Loucy (cell line): Measurements from ENCODE around the gene CTDSPL.

Source experiments
- EZH2phosphoT487 ChIP-seq: fragments of 200-600 bp; IDR thresholded peaks from 2 replicates; pipeline ENCODE4 v1.6.1; 2018; ENCODE audit warnings: antibody characterized with exemption, mild to moderate bottlenecking, moderate library complexity, borderline replicate concordance
- TF ChIP-seq, protein P1 (sequence below): fragments of 200-600 bp; sonication (generic); conservative IDR thresholded peaks from 2 replicates; pipeline ENCODE4 v1.5.1; 2014; ENCODE audit warnings: mild to moderate bottlenecking, antibody characterized with exemption, low read length

DNA sequence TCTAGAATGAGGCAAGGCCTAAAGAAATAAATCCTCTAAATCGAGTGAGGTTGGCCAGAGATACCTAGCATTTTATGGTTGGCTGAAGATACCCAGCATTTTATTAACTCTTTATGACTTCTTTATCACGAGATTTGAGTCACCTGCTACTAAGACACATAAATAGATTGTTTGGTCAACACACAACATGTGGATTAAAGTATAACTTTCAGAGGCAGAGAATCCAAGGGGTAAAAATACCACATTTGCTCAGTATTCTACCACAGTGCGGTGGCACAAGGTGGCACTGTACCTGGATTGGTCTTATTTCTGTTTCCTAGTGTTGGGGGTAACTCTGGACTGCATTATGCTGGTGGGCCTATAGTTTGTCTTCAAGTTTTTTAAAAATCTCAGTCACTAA, 102.0 kb downstream of the CTDSPL start:
- TF ChIP-seq, protein P1, sequence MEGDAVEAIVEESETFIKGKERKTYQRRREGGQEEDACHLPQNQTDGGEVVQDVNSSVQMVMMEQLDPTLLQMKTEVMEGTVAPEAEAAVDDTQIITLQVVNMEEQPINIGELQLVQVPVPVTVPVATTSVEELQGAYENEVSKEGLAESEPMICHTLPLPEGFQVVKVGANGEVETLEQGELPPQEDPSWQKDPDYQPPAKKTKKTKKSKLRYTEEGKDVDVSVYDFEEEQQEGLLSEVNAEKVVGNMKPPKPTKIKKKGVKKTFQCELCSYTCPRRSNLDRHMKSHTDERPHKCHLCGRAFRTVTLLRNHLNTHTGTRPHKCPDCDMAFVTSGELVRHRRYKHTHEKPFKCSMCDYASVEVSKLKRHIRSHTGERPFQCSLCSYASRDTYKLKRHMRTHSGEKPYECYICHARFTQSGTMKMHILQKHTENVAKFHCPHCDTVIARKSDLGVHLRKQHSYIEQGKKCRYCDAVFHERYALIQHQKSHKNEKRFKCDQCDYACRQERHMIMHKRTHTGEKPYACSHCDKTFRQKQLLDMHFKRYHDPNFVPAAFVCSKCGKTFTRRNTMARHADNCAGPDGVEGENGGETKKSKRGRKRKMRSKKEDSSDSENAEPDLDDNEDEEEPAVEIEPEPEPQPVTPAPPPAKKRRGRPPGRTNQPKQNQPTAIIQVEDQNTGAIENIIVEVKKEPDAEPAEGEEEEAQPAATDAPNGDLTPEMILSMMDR, result no peak; the same call in 1 of the 2 replicates
- TF ChIP-seq EZH2phosphoT487, result no peak
